ENCODE results near the gene DCBLD1.

DCBLD1 gene

DNA sequence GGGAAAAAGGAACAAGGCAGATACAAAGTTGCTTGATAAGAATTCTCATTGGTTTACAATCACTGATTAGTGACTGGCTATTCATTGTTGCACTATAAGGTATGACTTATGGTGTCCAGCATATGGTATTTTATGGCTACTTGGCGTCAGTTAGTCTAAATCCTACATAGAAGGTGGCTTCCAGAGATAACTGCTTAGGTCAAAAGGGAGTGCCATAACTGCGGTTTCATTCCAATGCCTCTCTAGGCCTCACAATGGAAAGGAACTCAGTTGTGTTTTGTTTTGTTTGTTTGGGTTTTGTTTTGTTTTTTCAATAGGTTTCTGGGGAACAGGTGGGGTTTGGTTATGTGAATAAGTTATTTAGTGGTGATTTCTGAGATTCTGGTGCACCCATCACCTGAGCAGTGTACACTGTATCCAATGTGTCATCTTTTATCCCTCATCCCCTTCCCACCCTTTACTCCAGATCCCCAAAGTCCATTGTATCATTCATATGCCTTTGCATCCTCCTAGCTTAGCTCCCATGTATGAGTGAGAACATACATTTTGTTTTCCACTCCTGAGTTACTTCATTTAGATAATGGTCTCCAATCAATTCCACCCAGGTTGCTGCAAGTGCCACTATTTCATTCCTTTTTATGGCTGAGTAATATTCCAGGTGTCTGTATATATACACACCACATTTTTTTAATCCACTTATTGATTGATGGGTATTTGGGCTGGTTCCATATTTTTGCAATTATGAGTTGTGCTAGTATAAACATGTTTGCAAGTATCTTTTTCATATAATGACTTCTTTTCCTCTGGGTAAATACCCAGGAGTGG is 112.8 kb downstream of the DCBLD1 start:
- H3K27ac ChIP-seq (ENCODE audit: low read depth, low read length) = no peak overlapping the region
- peaks cover 2% of the 10 kb centered on the region for H3K36me3 ChIP-seq (ENCODE audit: control insufficient read depth, insufficient read depth, low read length)
- no peak overlapping the region for H3K9ac ChIP-seq (ENCODE audit: low read length)
- no peak overlapping the region for H3K4me3 ChIP-seq (ENCODE audit: low read length)
- H3K4me1 ChIP-seq (ENCODE audit: control insufficient read depth, insufficient read depth, low read length) = no peaks in the 10 kb centered on the region
- no peaks in the 10 kb centered on the region for H3K27me3 ChIP-seq (ENCODE audit: control insufficient read depth, insufficient read depth, low read length)

GRCh38 chr6:117597755-117598154 is 115.3 kb downstream of the DCBLD1 start:
- Histone ChIP-seq H3K4me1 (ENCODE audit: control insufficient read depth, insufficient read depth, low read length) (no peaks in the 10 kb centered on the region), H3K27me3 (ENCODE audit: control insufficient read depth, insufficient read depth, low read length) (no peaks in the 10 kb centered on the region), H3K4me3 (ENCODE audit: low read length) (no peak overlapping the region), H3K27ac (ENCODE audit: low read depth, low read length) (no peak overlapping the region), H3K36me3 (ENCODE audit: control insufficient read depth, insufficient read depth, low read length) (peaks cover 2% of the 10 kb centered on the region), H3K9ac (ENCODE audit: low read length) (no peak overlapping the region)
